Caco-2 (cell line): ENCODE data around the gene ZNF134. TPM values are rescaled to one million over a fixed set of nuclear protein-coding genes. Genes with fewer than 3 reads are reported as not detected.

Source experiments
- Bru-seq: library from RNA; stranded (reverse); fragments of 400-500 nt; gene quantifications from one replicate; lab custom pipeline; 2021; lab: Mats Ljungman, UMichigan
- BruChase-seq, 2 experiments: library from RNA; stranded (reverse); fragments of 400-500 nt; gene quantifications; one replicate each; lab custom pipeline; 2021; lab: Mats Ljungman, UMichigan
- BruUV-seq: library from RNA; stranded (reverse); fragments of 400-500 nt; replicated peaks from 2 replicates; lab custom pipeline; 2021; lab: Mats Ljungman, UMichigan
- CTCF ChIA-PET: fragments of 300-600 bp; sonication (Branson Sonifier 250); formaldehyde crosslinking; loops from one replicate; lab custom pipeline; 2022; ENCODE audit warnings: antibody characterized with exemption; lab: Charles Lee
- POLR2A ChIA-PET: fragments of 300-600 bp; sonication (Branson Sonifier 250); formaldehyde crosslinking; loops from one replicate; lab custom pipeline; 2022; ENCODE audit warnings: antibody characterized with exemption; lab: Charles Lee
- DNase-seq, 2 experiments: peaks; one replicate each; pipeline versions ENCODE4 v3.0.0 to v3.0.0-alpha.2; 2020 to 2022
- H3K27me3 ChIP-seq: replicated peaks from 2 replicates; pipeline ENCODE4 v1.6.0; 2011; ENCODE audit warnings: low read length; ENCODE audit not compliant: control insufficient read depth, insufficient read depth
- H3K36me3 ChIP-seq: 2 replicates; pipeline ENCODE4 v1.5.1; 2011; ENCODE audit warnings: low read length; ENCODE audit not compliant: control insufficient read depth, insufficient read depth
- H3K4me1 ChIP-seq: fragments of 250-450 bp; sonication (Bioruptor Pico); 2 replicates; pipeline ENCODE4 v1.5.1; 2020; ENCODE audit warnings: mild to moderate bottlenecking
- H3K4me3 ChIP-seq: 2 replicates; pipeline ENCODE4 v1.5.1; 2011; ENCODE audit warnings: low read depth, mild to moderate bottlenecking, control low read depth, low read length
- H3K9me3 ChIP-seq: fragments of 250-450 bp; sonication (Bioruptor Pico); 2 replicates; pipeline ENCODE4 v1.5.1; 2020; ENCODE audit warnings: mild to moderate bottlenecking, moderate library complexity
- H3K27ac Mint-ChIP-seq: one replicate; pipeline ENCODE4 v1.8.0; 2022; ENCODE audit warnings: mixed read lengths; ENCODE audit not compliant: unreplicated experiment
- H3K27me3 Mint-ChIP-seq: one replicate; pipeline ENCODE4 v1.8.0; 2022; ENCODE audit warnings: mixed read lengths; ENCODE audit not compliant: insufficient read depth, unreplicated experiment
- H3K36me3 Mint-ChIP-seq: one replicate; pipeline ENCODE4 v1.8.0; 2022; ENCODE audit warnings: mild to moderate bottlenecking, mixed read lengths; ENCODE audit not compliant: insufficient read depth, unreplicated experiment
- H3K4me1 Mint-ChIP-seq: one replicate; pipeline ENCODE4 v1.8.0; 2022; ENCODE audit warnings: low read depth, mixed read lengths; ENCODE audit not compliant: unreplicated experiment
- H3K4me3 Mint-ChIP-seq: one replicate; pipeline ENCODE4 v1.8.0; 2022; ENCODE audit warnings: mild to moderate bottlenecking, moderate library complexity, mixed read lengths; ENCODE audit not compliant: unreplicated experiment
- H3K9me3 Mint-ChIP-seq: one replicate; pipeline ENCODE4 v1.8.0; 2022; ENCODE audit warnings: mixed read lengths; ENCODE audit not compliant: unreplicated experiment
- intact Hi-C: fragments of 100-400 bp; cut with micrococcal nuclease; formaldehyde crosslinking; loops from one replicate; pipeline ENCODE4 v1.10.0; 2022; ENCODE audit not compliant: unreplicated experiment
- long read RNA-seq: library from polyadenylated mRNA; stranded (forward); transcript quantifications from one replicate; pipeline ENCODE4 v2.0.0, GENCODE V29; 2022
- total RNA-seq: library from RNA; stranded (reverse); gene quantifications from 2 replicates; pipeline ENCODE4 v1.2.3, GENCODE V29; 2022
- TF ChIP-seq, protein P1 (sequence below), 2 experiments: fragments of 200-600 bp in 1 of 2; IDR thresholded peaks; 1 replicate in 1 of 2; 2 replicates in 1 of 2; pipeline versions ENCODE4 v1.5.1 to v1.8.0; 2011 to 2022; ENCODE audit warnings: antibody characterized with exemption in 1 of 2, control low read depth in 1 of 2, inconsistent platforms in 1 of 2, low read depth in 1 of 2, low read length in 1 of 2, mild to moderate bottlenecking in 1 of 2, moderate library complexity in 1 of 2; ENCODE audit not compliant: insufficient read depth in 1 of 2, severe bottlenecking in 1 of 2, unreplicated experiment in 1 of 2

Gene ZNF134
- total RNA-seq = 6.6 and 6.8 TPM in 2 replicates
- Bru-seq, nascent RNA = percentile 72 among the genes with signal in this experiment
- percentile 72 among the genes with signal in this experiment for BruChase-seq, experiment 1, labeled RNA remaining after a 2-hour chase
- percentile 54 among the genes with signal in this experiment for BruChase-seq, experiment 2, labeled RNA remaining after a 6-hour chase
- long read RNA-seq, full-length matches to known transcripts = 9 of 10 reads
- long read RNA-seq, partial matches to known transcripts = 0 of 10 reads
- long read RNA-seq, other reads (novel, unspliced or antisense) = 1 of 10 reads

DNA sequence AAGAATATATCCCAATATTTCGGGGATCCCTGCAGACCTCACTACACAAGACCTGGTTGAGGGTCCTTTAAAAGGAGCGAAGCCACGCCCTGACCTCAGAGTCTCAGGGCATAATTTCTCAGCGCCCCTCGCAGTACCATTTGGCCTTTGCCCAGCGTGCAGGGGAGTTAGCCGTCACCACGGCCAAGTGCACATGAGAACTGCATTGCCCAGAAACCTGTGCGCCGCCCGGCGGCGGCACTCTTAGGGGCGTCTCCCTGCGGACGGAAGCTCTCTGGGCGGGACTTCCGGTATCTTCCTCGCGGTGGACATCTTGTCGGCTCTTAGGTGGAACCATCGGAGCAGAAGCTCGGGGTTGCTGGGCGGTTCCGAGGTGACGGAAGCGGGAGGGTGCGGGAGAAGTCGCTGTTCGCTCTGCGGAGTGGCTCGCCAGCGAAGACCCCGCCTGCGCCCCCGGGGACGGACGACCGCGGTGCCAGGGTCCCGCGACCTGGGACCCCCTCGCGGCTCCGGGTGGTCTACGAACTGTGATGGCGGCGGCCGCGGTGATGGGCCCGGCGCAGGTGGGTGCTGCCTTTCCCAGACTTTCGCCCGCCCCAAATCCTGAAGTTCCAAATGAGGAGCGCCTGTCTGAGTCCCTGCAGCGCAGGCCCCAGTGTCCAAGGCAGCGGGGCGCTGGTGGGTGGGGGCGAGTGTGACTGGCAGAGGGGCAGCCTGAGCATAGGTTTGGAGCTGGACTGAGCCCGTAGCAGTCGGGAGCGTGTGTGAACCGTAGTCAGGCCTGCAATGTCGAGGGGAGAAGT lies at the start of gene ZNF134:
TSS of gene ZNF134 (plus strand) at position 302 of the 803 bp plus-strand sequence. CDS start 5,227 bp downstream, outside the sequence.
- peaks cover 35% of the 10 kb centered on the region for H3K36me3 Mint-ChIP-seq
- Histone ChIP-seq H3K36me3 (peaks cover 2% of the 10 kb centered on the region; the same call in 1 of the 2 replicates), H3K4me1 (no peaks in the 10 kb centered on the region), H3K27me3 (no peaks in the 10 kb centered on the region), H3K4me3 (peak within 1 kb of the TSS; percentile 52), H3K9me3 (peaks cover 36% of the 10 kb centered on the region)
- H3K4me1 Mint-ChIP-seq = no peaks in the 10 kb centered on the region
- intact Hi-C loops = no loop called here
- H3K9me3 Mint-ChIP-seq = peaks cover 55% of the 10 kb centered on the region
- TF ChIP-seq, protein P1, sequence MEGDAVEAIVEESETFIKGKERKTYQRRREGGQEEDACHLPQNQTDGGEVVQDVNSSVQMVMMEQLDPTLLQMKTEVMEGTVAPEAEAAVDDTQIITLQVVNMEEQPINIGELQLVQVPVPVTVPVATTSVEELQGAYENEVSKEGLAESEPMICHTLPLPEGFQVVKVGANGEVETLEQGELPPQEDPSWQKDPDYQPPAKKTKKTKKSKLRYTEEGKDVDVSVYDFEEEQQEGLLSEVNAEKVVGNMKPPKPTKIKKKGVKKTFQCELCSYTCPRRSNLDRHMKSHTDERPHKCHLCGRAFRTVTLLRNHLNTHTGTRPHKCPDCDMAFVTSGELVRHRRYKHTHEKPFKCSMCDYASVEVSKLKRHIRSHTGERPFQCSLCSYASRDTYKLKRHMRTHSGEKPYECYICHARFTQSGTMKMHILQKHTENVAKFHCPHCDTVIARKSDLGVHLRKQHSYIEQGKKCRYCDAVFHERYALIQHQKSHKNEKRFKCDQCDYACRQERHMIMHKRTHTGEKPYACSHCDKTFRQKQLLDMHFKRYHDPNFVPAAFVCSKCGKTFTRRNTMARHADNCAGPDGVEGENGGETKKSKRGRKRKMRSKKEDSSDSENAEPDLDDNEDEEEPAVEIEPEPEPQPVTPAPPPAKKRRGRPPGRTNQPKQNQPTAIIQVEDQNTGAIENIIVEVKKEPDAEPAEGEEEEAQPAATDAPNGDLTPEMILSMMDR (IDR thresholded peaks at IDR 0.05; ENCODE audit: insufficient read depth in 1 of 2, low read depth in 1 of 2, low read length in 1 of 2, severe bottlenecking in 1 of 2, unreplicated experiment in 1 of 2) = peak in 1 of 2 experiments; percentile 5
- peak within 1 kb of the TSS; percentile 77 for H3K27ac Mint-ChIP-seq
- ChIA-PET POLR2A (no interaction called here), CTCF (no interaction called here)
- DNase-seq = peak; percentile 79 to 80
- peak within 1 kb of the TSS; percentile 78 for H3K4me3 Mint-ChIP-seq
- TSS peak; percentile 50 for BruUV-seq
- H3K27me3 Mint-ChIP-seq = peaks cover 3% of the 10 kb centered on the region

DNA sequence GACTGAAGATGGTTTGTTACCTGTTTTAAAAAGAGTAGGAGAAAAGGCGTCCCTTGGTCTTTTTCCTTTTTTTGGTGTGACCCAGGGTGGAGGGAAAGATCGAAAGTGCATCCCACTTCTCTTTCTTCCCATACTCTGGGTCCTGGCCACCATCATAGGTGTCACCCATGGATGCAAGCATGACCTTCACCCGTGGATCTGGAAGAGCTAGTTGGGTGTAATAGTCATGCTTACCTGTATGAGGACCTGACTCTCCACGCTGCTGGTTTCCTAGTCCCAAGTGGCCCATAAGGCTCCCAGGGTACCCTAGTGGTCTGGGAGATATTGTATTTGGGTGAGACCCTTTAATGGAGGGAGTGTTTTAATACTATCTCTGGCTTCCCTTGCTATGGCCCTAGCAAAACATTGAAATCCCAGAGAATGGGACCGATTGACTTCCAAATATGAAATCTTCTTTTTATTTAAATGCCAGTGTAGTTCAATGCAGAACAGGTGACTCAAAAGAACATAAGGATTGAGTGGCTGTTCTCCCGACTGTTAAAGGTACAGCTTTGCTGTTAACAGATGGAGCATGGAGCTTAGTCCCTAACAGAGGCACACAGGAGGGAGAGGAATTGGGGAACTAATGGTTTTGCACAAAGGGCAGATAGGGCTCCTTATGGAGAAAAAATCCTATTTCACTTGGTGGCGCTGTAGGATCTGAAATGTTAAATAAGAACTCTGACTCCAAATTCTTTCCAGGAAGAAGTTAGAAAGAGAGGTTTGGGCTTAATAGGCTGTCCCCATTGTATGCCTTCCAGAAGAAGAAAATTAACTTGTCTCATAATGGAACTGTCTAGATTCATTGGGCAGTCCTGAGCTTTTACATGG lies 47.4 kb upstream of the ZNF134 start:
- BruUV-seq = no TSS peak
- no peaks in the 10 kb centered on the region for H3K27me3 ChIP-seq
- DNase-seq = no peak
- H3K9me3 ChIP-seq = peaks cover 76% of the 10 kb centered on the region
- no peaks in the 10 kb centered on the region for H3K27me3 Mint-ChIP-seq
- H3K4me1 ChIP-seq = no peaks in the 10 kb centered on the region
- H3K36me3 ChIP-seq = no peaks in the 10 kb centered on the region; the same call in 1 of the 2 replicates
- POLR2A ChIA-PET = no interaction called here
- no peaks in the 10 kb centered on the region for H3K4me1 Mint-ChIP-seq
- peaks cover 73% of the 10 kb centered on the region for H3K9me3 Mint-ChIP-seq
- no peak overlapping the region for H3K4me3 ChIP-seq
- no peak overlapping the region for H3K27ac Mint-ChIP-seq
- intact Hi-C loops = no loop called here
- H3K36me3 Mint-ChIP-seq = no peaks in the 10 kb centered on the region
- no peak overlapping the region for H3K4me3 Mint-ChIP-seq
- TF ChIP-seq, protein P1 (IDR thresholded peaks at IDR 0.05; ENCODE audit: insufficient read depth in 1 of 2, low read depth in 1 of 2, low read length in 1 of 2, severe bottlenecking in 1 of 2, unreplicated experiment in 1 of 2) = no peak
- CTCF ChIA-PET = no interaction called here

DNA sequence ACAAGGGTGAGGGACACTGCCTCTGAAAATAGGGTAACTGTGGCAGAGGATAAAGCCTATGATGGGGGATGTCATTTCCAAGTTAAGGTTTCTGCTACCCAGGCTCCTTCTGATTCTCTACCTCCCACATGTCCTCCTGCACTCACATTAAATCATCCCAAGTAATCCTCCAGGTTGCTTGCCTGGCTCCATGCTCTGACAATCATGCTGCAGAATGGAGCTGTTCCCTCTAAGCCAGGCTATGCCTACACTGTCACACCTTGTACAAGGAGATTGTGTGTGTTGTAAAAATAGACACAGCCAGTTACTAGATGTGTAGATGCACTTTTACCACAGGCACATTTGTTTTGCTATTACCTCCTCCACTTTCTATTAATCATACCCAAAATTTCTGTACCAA lies 43.3 kb upstream of the ZNF134 start:
- H3K27me3 Mint-ChIP-seq = no peaks in the 10 kb centered on the region
- DNase-seq = no peak
- Histone ChIP-seq H3K36me3 (peaks cover 14% of the 10 kb centered on the region), H3K27me3 (no peaks in the 10 kb centered on the region), H3K4me3 (no peak overlapping the region), H3K4me1 (no peaks in the 10 kb centered on the region), H3K9me3 (peaks cover 61% of the 10 kb centered on the region)
- POLR2A ChIA-PET = no interaction called here
- H3K4me3 Mint-ChIP-seq = no peak overlapping the region
- H3K36me3 Mint-ChIP-seq = peaks cover 32% of the 10 kb centered on the region
- intact Hi-C loops = no loop called here
- no peak overlapping the region for H3K27ac Mint-ChIP-seq
- H3K4me1 Mint-ChIP-seq = no peaks in the 10 kb centered on the region
- CTCF ChIA-PET = no interaction called here
- H3K9me3 Mint-ChIP-seq = peaks cover 68% of the 10 kb centered on the region
- BruUV-seq = no TSS peak
- TF ChIP-seq, protein P1 (IDR thresholded peaks at IDR 0.05; ENCODE audit: insufficient read depth in 1 of 2, low read depth in 1 of 2, low read length in 1 of 2, severe bottlenecking in 1 of 2, unreplicated experiment in 1 of 2) = no peak
